ENCODE measurements around the gene EIF2D. TPM values are rescaled to one million over a fixed set of nuclear protein-coding genes. Genes with fewer than 3 reads are reported as not detected.

EIF2D gene
- total RNA-seq, 2 donors from 2014 or later: 25.9 to 55.4 TPM

GRCh38 chr1:206608108-206608698 is 4.1 kb downstream of the EIF2D start:
- peak in 6 of 7 experiments; percentile 40 to 69 (median 58) for TF ChIP-seq CTCF (IDR thresholded peaks at IDR 0.05)
- no peak for TF ChIP-seq POLR2A (IDR thresholded peaks at IDR 0.05)
- intact Hi-C loops (cut with DNase I): no loop called here
- H3K4me3 ChIP-seq: no peak overlapping the region
- DNase-seq (peak; percentile 42 to 57 (median 46)), ATAC-seq (no peak)
- no peak overlapping the region for H3K27ac ChIP-seq
- H3K9me3 ChIP-seq: no peaks in the 10 kb centered on the region
- H3K4me1 ChIP-seq: peaks cover 12% of the 10 kb centered on the region
- peaks cover 0 to 8% of the 10 kb centered on the region in 2 donors for H3K36me3 ChIP-seq (replicated peaks in 1 of 2; ENCODE audit: insufficient read depth in 1 of 2, low read depth in 2 of 2)
- H3K27me3 ChIP-seq: no peaks in the 10 kb centered on the region
- WGBS, 2 donors: 65 to 66% methylated on average over 7 of the region's 7 CpGs

- Histone ChIP-seq H3K4me1 (peaks cover 12% of the 10 kb centered on the region), H3K36me3 (replicated peaks in 1 of 2; ENCODE audit: insufficient read depth in 1 of 2, low read depth in 2 of 2) (peaks cover 8 to 13% of the 10 kb centered on the region in 2 donors), H3K4me3 (no peak overlapping the region), H3K27ac (no peak overlapping the region), H3K27me3 (no peaks in the 10 kb centered on the region), H3K9me3 (no peaks in the 10 kb centered on the region)
- DNase-seq: no peak
- 46 to 52% methylated on average over 3 of the region's 3 CpGs for WGBS, 2 donors
- no peak for ATAC-seq
- intact Hi-C loops (cut with DNase I): no loop called here
- peak in 4 of 7 experiments; percentile 15 to 41 (median 34) for TF ChIP-seq CTCF (IDR thresholded peaks at IDR 0.05)
- no peak for TF ChIP-seq POLR2A (IDR thresholded peaks at IDR 0.05)
Observed at GRCh38 chr1:206606867-206607266, 5.4 kb downstream of the EIF2D start.

DNA sequence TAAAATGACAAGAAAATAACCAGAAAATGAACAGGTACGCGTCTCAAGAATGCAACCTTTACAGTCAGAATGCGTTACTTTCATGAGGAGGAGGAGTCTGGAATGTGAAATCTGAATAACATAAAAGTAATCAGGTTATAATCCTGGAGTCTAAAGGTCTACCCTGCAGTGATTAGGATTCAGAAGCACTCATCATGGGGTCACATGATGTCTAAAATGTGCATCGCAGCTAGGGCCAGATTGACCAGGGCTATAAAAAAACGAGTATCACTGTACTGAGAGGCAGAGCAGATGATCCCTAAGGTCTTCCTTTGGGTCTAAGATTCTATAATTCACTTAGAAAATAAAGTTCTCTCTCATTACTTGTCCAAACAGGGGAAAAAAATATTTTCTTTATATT is 7.4 kb downstream of the EIF2D start:
- no peaks in the 10 kb centered on the region for H3K9me3 ChIP-seq
- intact Hi-C loops (cut with DNase I): no loop called here
- TF ChIP-seq CTCF (IDR thresholded peaks at IDR 0.05) (no peak), POLR2A (IDR thresholded peaks at IDR 0.05) (no peak)
- 80 to 85% methylated on average over 5 of the region's 5 CpGs for WGBS, 2 donors
- DNase-seq: no peak
- H3K4me1 ChIP-seq: no peaks in the 10 kb centered on the region
- H3K36me3 ChIP-seq (replicated peaks in 1 of 2; ENCODE audit: insufficient read depth in 1 of 2, low read depth in 2 of 2): peaks cover 8 to 15% of the 10 kb centered on the region in 2 donors
- no peaks in the 10 kb centered on the region for H3K27me3 ChIP-seq
- no peak for ATAC-seq
- H3K4me3 ChIP-seq: no peak overlapping the region
- H3K27ac ChIP-seq: no peak overlapping the region

DNA sequence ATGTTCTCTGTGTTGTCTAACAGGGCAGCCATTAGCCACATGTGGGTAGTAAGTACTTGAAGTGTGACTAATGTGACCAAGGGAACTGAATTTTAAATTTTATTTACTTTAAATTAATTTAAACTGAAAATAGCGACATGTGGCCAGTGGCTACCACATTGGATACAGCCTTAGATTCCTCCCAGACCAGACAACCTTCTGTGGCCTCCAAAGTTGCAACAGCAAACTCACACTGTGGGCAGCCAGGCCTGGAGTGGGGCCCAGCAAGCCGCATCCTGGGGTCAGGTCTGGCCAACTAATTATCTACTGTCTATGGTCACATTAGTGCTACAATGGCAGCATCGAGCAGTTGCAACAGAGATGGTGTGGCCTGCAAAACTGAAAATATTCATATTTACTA is 11.7 kb downstream of the EIF2D start:
- Histone ChIP-seq H3K27ac (no peak overlapping the region), H3K4me1 (no peaks in the 10 kb centered on the region), H3K4me3 (no peak overlapping the region), H3K9me3 (no peaks in the 10 kb centered on the region), H3K27me3 (no peaks in the 10 kb centered on the region), H3K36me3 (replicated peaks in 1 of 2; ENCODE audit: insufficient read depth in 1 of 2, low read depth in 2 of 2) (peaks cover 8 to 32% of the 10 kb centered on the region in 2 donors)
- TF ChIP-seq POLR2A (IDR thresholded peaks at IDR 0.05): no peak
- 73 to 94% methylated on average over 3 of the region's 3 CpGs for WGBS, 2 donors
- DNase-seq: no peak
- no peak for ATAC-seq
- intact Hi-C loops (cut with DNase I): no loop called here

GRCh38 chr1:206596319-206596666 is 16.0 kb downstream of the EIF2D start:
- Histone ChIP-seq H3K4me3 (no peak overlapping the region), H3K9me3 (no peaks in the 10 kb centered on the region), H3K4me1 (peaks cover 3% of the 10 kb centered on the region), H3K36me3 (replicated peaks in 1 of 2; ENCODE audit: insufficient read depth in 1 of 2, low read depth in 2 of 2) (peaks cover 0 to 39% of the 10 kb centered on the region in 2 donors), H3K27me3 (no peaks in the 10 kb centered on the region), H3K27ac (peak overlapping the region; percentile 1 to 76 (median 50))
- WGBS, 2 donors: 92 to 100% methylated on average over 1 of the region's 1 CpG
- intact Hi-C loops (cut with DNase I): no loop called here
- DNase-seq: no peak
- ATAC-seq: no peak
- TF ChIP-seq CTCF (IDR thresholded peaks at IDR 0.05) (no peak), POLR2A (IDR thresholded peaks at IDR 0.05) (no peak)

Measured in body of pancreas (tissue), 4 donors.